HepG2 (cell line): Measurements from ENCODE around the gene ADAM15. TPM values are rescaled to one million over a fixed set of nuclear protein-coding genes. Genes with fewer than 3 reads are reported as not detected.

ENCODE experiments used
- ATAC-seq: fragments of 200-7000 bp; cut with Tn5 transposase; 3 replicates; pipeline ENCODE4 v1.9.1; 2020; ENCODE audit warnings: mild to moderate bottlenecking, moderate library complexity
- BruUV-seq: library from RNA; stranded (reverse); fragments of 400-500 nt; replicated peaks from 2 replicates; lab custom pipeline; 2021; lab: Mats Ljungman, UMichigan
- CTCF ChIA-PET: fragments of 300-600 bp; formaldehyde crosslinking; extraction: SDS; loops from one replicate; lab custom pipeline; 2021; ENCODE audit warnings: low total read pairs, inconsistent platforms, low intra/inter-chr PET ratio; lab: Yijun Ruan, JAX
- POLR2A ChIA-PET: fragments of 350-600 bp; sonication (Branson Sonifier 250); formaldehyde crosslinking; loops from one replicate; lab custom pipeline; 2020; ENCODE audit warnings: antibody characterized with exemption, inconsistent platforms; lab: Yijun Ruan, JAX
- DNase-seq: peaks from one replicate; pipeline ENCODE4 v3.0.0-alpha.2; 2015; ENCODE audit warnings: low spot score
- FAIRE-seq: peaks from 3 replicates; lab custom pipeline; 2011; peaks lifted over from hg19 to GRCh38; lab: Jason Lieb, UNC
- H2AFZ ChIP-seq: one replicate; pipeline ENCODE4 v1.6.1; 2011; ENCODE audit warnings: low read length, inconsistent platforms
- H3K27ac ChIP-seq: fragments of 300-600 bp; 3 replicates; pipeline ENCODE4 v1.8.0; 2011; ENCODE audit warnings: mixed run types, mild to moderate bottlenecking, mixed read lengths, low read length, inconsistent platforms; ENCODE audit not compliant: insufficient read depth; ENCODE audit errors: extremely low read length
- H3K27me3 ChIP-seq, 2 experiments: fragments of 200-600 bp in 1 of 2; 2 replicates in 1 of 2; 3 replicates in 1 of 2; pipeline versions ENCODE4 v1.6.0 to v1.8.0; 2011; ENCODE audit warnings: low read length in 2 of 2, mild to moderate bottlenecking in 2 of 2, moderate library complexity in 2 of 2, inconsistent platforms in 1 of 2; ENCODE audit not compliant: insufficient read depth in 2 of 2, control insufficient read depth in 1 of 2
- H3K36me3 ChIP-seq, 2 experiments: fragments of 200-600 bp in 1 of 2; replicated peaks in 1 of 2; 2 replicates in 1 of 2; 3 replicates in 1 of 2; pipeline versions ENCODE4 v1.5.1 to v1.8.0; 2011; ENCODE audit warnings: low read length in 2 of 2, inconsistent platforms in 1 of 2; ENCODE audit not compliant: insufficient read depth in 2 of 2, control insufficient read depth in 1 of 2
- H3K4me1 ChIP-seq: 2 replicates; pipeline ENCODE4 v1.5.1; 2012; ENCODE audit warnings: low read length, inconsistent platforms; ENCODE audit not compliant: insufficient read depth
- H3K4me2 ChIP-seq: 2 replicates; pipeline ENCODE4 v1.6.0; 2011; ENCODE audit warnings: low read depth, low read length, inconsistent platforms
- H3K4me3 ChIP-seq, 3 experiments: fragments of 200-600 bp in 1 of 3; sonication (generic), shearing (Covaris generic) in 1 of 3; replicated peaks in 1 of 3; 2 replicates each; pipeline ENCODE4 v1.5.1; 2011 to 2016; ENCODE audit warnings: low read length in 3 of 3, inconsistent platforms in 2 of 3, low read depth in 2 of 3, mild to moderate bottlenecking in 2 of 3, control low read depth in 1 of 3, mixed read lengths in 1 of 3; ENCODE audit not compliant: insufficient read depth in 1 of 3
- H3K79me2 ChIP-seq: one replicate; pipeline ENCODE4 v1.6.1; 2011; ENCODE audit warnings: low read length, inconsistent platforms; ENCODE audit not compliant: insufficient read depth
- H3K9ac ChIP-seq: 2 replicates; pipeline ENCODE4 v1.6.0; 2011; ENCODE audit warnings: mild to moderate bottlenecking, low read depth, low read length, inconsistent platforms; ENCODE audit not compliant: insufficient read depth
- H3K9me3 ChIP-seq: 2 replicates; pipeline ENCODE4 v1.5.1; 2012; ENCODE audit warnings: mild to moderate bottlenecking, low read length
- H4K20me1 ChIP-seq: 2 replicates; pipeline ENCODE4 v1.6.0; 2011; ENCODE audit warnings: inconsistent platforms, mild to moderate bottlenecking, low read length, moderate library complexity; ENCODE audit not compliant: insufficient read depth
- FOXC1 ChIP-seq: sonication (generic); formaldehyde crosslinking; IDR thresholded peaks from 2 replicates; pipeline ENCODE4 v1.8.0; 2022; ENCODE audit warnings: mild to moderate bottlenecking, missing genetic modification reagents, borderline replicate concordance
- MAF1 ChIP-seq: sonication (generic); formaldehyde crosslinking; IDR thresholded peaks from 2 replicates; pipeline ENCODE4 v1.5.0; 2020; ENCODE audit warnings: missing genetic modification reagents, borderline replicate concordance
- MBD4 ChIP-seq: IDR thresholded peaks from 2 replicates; pipeline ENCODE4 v1.6.1; 2012; ENCODE audit warnings: low read length, inconsistent platforms, borderline replicate concordance
- ZNF329 ChIP-seq: sonication (generic); formaldehyde crosslinking; IDR thresholded peaks from 2 replicates; pipeline ENCODE4 v1.9.0; 2021; ENCODE audit warnings: low read depth, mild to moderate bottlenecking, missing genetic modification reagents
- ZNF460 ChIP-seq: sonication (generic); formaldehyde crosslinking; IDR thresholded peaks from 2 replicates; pipeline ENCODE4 v1.5.1; 2020; ENCODE audit warnings: missing genetic modification reagents, mild to moderate bottlenecking, borderline replicate concordance
- ZNF598 ChIP-seq: sonication (generic); formaldehyde crosslinking; IDR thresholded peaks from 2 replicates; pipeline ENCODE4 v1.5.1; 2020; ENCODE audit warnings: mild to moderate bottlenecking, missing genetic modification reagents, borderline replicate concordance
- ZNF761 ChIP-seq: sonication (generic); formaldehyde crosslinking; conservative IDR thresholded peaks from 2 replicates; pipeline ENCODE4 v1.4.0; 2020; ENCODE audit warnings: mild to moderate bottlenecking, missing genetic modification reagents
- WGBS: methylation state at CpG from one replicate; pipeline ENCODE4 v1.1.6; 2017; ENCODE audit warnings: low lambda C conversion rate; 5-methylcytosine and 5-hydroxymethylcytosine counted together
- in situ Hi-C: cut with HindIII; loops from 2 replicates; pipeline ENCODE4 v1.10.0; 2017; ENCODE audit warnings: low pct_unique_long_range_greater_than_20kb; ENCODE audit not compliant: extremely low pct_ligation_motif_present
- intact Hi-C: fragments of 100-400 bp; cut with micrococcal nuclease; formaldehyde crosslinking; loops from one replicate; pipeline ENCODE4 v1.10.0; 2022; ENCODE audit not compliant: unreplicated experiment
- polyA plus RNA-seq, 8 experiments: library from polyadenylated mRNA; depleted of rRNA in 3 of 8; stranded (reverse) in 7 of 8; unstranded in 1 of 8; fragments of >200 nt; fragmentation: Illumina TruSeq in 4 of 8; extraction: Trizol in 4 of 8; gene quantifications; 2 replicates each; pipeline versions ENCODE4 v1.2.1 to v1.2.3, GENCODE V29; 2011 to 2016; ENCODE audit warnings: low read depth in 4 of 8, missing spikeins in 1 of 8, mixed read lengths in 1 of 8; ENCODE audit not compliant: insufficient read depth in 1 of 8
- total RNA-seq, 5 experiments: library from RNA; depleted of rRNA; stranded (reverse); fragments of >200 nt; fragmentation: Illumina TruSeq; extraction: Trizol; gene quantifications; 2 replicates each; pipeline ENCODE4 v1.2.3, GENCODE V29; 2016; ENCODE audit warnings: low read depth in 1 of 5
- TF ChIP-seq, protein P1 (sequence below): sonication (generic); formaldehyde crosslinking; IDR thresholded peaks from 2 replicates; pipeline ENCODE4 v1.8.0; 2022; ENCODE audit warnings: mild to moderate bottlenecking, missing genetic modification reagents, borderline replicate concordance
- TF ChIP-seq, protein P2 (sequence below), 2 experiments: sonication (generic) in 1 of 2; formaldehyde crosslinking in 1 of 2; IDR thresholded peaks; 2 replicates each; pipeline versions ENCODE4 v1.4.0 to v1.6.1; 2018 to 2020; ENCODE audit warnings: missing genetic modification reagents in 2 of 2, borderline replicate concordance in 1 of 2, low read depth in 1 of 2, mild to moderate bottlenecking in 1 of 2, missing biosample characterization in 1 of 2
- TF ChIP-seq, protein P3 (sequence below): sonication (generic); formaldehyde crosslinking; IDR thresholded peaks from 2 replicates; pipeline ENCODE4 v1.4.0; 2020; ENCODE audit warnings: mild to moderate bottlenecking, missing genetic modification reagents
- TF ChIP-seq, protein P4 (sequence below): sonication (generic); formaldehyde crosslinking; IDR thresholded peaks from 2 replicates; pipeline ENCODE4 v1.5.0; 2020; ENCODE audit warnings: missing genetic modification reagents

ADAM15 gene
- total and polyA plus RNA-seq, 2 of the 13 experiments (the other 11 are each of a cell fraction or from before 2014, with no cell fraction given) = 17.9 to 25.6 TPM

DNA sequence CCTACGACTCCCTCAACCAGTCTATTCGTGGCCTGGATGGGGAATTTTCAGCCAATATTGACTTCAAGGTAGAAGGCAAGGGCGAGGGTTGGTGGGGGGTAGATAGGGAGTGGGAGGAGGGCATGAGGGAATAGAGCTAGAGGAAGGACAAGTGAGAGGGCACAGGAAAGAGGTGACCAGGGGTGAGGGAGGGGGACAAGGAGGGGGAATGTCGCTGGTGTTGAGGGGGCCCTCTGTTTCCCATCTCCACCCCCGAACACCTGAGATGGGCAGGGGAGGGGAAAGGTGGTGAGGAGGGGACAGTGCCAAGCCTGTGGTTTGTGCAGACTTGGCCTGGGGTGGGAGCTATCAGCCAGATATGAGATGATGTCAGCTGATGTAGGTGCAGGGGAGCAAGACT, 8.3 kb upstream of the ADAM15 start:
- ATAC-seq (no peak), FAIRE-seq (no peak), DNase-seq (no peak)
- WGBS = 36% methylated on average over 5 of the region's 5 CpGs
- POLR2A ChIA-PET = interaction anchor here (3.2 kb wide), 1 partner anchor 26 kb away, joined by 12 read pairs; no protein-coding TSS in a partner anchor
- no peak for TF ChIP-seq MAF1 (CRISPR knock-in tag)
- TF ChIP-seq, protein P1, sequence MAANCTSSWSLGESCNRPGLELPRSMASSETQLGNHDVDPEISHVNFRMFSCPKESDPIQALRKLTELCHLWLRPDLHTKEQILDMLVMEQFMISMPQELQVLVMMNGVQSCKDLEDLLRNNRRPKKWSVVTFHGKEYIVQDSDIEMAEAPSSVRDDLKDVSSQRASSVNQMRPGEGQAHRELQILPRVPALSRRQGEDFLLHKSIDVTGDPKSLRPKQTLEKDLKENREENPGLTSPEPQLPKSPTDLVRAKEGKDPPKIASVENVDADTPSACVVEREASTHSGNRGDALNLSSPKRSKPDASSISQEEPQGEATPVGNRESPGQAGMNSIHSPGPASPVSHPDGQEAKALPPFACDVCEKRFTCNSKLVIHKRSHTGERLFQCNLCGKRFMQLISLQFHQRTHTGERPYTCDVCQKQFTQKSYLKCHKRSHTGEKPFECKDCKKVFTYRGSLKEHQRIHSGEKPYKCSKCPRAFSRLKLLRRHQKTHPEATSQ = no peak
- TF ChIP-seq ZNF329 = 0 out of 2 replicates have a peak, but pooled peaks have one; percentile 7
- TF ChIP-seq ZNF598 = no peak
- TF ChIP-seq, protein P2, sequence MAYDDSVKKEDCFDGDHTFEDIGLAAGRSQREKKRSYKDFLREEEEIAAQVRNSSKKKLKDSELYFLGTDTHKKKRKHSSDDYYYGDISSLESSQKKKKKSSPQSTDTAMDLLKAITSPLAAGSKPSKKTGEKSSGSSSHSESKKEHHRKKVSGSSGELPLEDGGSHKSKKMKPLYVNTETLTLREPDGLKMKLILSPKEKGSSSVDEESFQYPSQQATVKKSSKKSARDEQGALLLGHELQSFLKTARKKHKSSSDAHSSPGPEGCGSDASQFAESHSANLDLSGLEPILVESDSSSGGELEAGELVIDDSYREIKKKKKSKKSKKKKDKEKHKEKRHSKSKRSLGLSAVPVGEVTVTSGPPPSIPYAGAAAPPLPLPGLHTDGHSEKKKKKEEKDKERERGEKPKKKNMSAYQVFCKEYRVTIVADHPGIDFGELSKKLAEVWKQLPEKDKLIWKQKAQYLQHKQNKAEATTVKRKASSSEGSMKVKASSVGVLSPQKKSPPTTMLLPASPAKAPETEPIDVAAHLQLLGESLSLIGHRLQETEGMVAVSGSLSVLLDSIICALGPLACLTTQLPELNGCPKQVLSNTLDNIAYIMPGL (CRISPR knock-in tag; IDR thresholded peaks at IDR 0.05; ENCODE audit: borderline replicate concordance in 1 of 2, low read depth in 1 of 2) = no peak
- 0 out of 2 replicates have a peak, but pooled peaks have one; percentile 24 for TF ChIP-seq FOXC1 (CRISPR knock-in tag)
- TF ChIP-seq ZNF460 = no peak
- no peak for TF ChIP-seq MBD4
- TF ChIP-seq, protein P3, sequence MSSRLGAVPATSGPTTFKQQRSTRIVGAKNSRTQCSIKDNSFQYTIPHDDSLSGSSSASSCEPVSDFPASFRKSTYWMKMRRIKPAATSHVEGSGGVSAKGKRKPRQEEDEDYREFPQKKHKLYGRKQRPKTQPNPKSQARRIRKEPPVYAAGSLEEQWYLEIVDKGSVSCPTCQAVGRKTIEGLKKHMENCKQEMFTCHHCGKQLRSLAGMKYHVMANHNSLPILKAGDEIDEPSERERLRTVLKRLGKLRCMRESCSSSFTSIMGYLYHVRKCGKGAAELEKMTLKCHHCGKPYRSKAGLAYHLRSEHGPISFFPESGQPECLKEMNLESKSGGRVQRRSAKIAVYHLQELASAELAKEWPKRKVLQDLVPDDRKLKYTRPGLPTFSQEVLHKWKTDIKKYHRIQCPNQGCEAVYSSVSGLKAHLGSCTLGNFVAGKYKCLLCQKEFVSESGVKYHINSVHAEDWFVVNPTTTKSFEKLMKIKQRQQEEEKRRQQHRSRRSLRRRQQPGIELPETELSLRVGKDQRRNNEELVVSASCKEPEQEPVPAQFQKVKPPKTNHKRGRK = 0 out of 2 replicates have a peak, but pooled peaks have one; percentile 2
- no peak for TF ChIP-seq ZNF761 (CRISPR knock-in tag)
- TF ChIP-seq, protein P4, sequence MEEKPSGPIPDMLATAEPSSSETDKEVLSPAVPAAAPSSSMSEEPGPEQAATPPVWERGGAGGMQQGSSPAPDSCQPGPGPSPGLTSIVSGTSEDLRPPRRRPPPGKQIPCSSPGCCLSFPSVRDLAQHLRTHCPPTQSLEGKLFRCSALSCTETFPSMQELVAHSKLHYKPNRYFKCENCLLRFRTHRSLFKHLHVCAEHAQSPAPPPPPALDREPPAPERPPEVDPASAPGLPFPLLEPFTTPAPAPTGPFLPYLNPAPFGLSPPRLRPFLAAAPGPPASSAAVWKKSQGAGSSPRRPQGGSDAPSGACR (CRISPR knock-in tag) = no peak
- CTCF ChIA-PET = interaction anchor here (3.0 kb wide), 1 partner anchor 19 kb away, joined by 27 read pairs; no protein-coding TSS in a partner anchor
- Histone ChIP-seq H3K4me1 (peaks cover 63% of the 10 kb centered on the region), H3K9me3 (no peaks in the 10 kb centered on the region), H4K20me1 (no peaks in the 10 kb centered on the region), H3K4me3 (peak overlapping the region in 1 of 3 experiments; percentile 50; a peak in 1 of 6 replicates), H3K36me3 (no peaks in the 10 kb centered on the region), H3K79me2 (no peaks in the 10 kb centered on the region), H3K27me3 (peaks cover 11 to 27% of the 10 kb centered on the region in 2 experiments), H3K27ac (no peak overlapping the region), H3K9ac (0 out of 2 replicates have a peak overlapping the region, but pooled peaks have one; percentile 18), H2AFZ (no peak overlapping the region), H3K4me2 (peak overlapping the region; percentile 65)
- in situ Hi-C loops = no loop called here
- intact Hi-C loops = no loop called here
- BruUV-seq = no TSS peak
